IPS DF 6.9 (cell line): ENCODE measurements around the gene PPM1H.

Source experiments
- DNase-seq: peaks from one replicate; pipeline ENCODE4 v3.0.0-alpha.2; 2013; ENCODE audit warnings: low read depth, low spot score
- H3K27ac ChIP-seq: one replicate; pipeline ENCODE4 v1.5.1; 2013; ENCODE audit warnings: low read length, control low read depth
- H3K27me3 ChIP-seq: 2 replicates; pipeline ENCODE4 v1.6.1; 2013; ENCODE audit warnings: mild to moderate bottlenecking, low read length; ENCODE audit not compliant: control insufficient read depth, insufficient read depth
- H3K36me3 ChIP-seq: 2 replicates; pipeline ENCODE4 v1.6.1; 2013; ENCODE audit warnings: low read length; ENCODE audit not compliant: control insufficient read depth, insufficient read depth
- H3K4me1 ChIP-seq: 2 replicates; pipeline ENCODE4 v1.6.1; 2013; ENCODE audit warnings: low read length; ENCODE audit not compliant: control insufficient read depth, insufficient read depth
- H3K4me3 ChIP-seq: 2 replicates; pipeline ENCODE4 v1.5.1; 2013; ENCODE audit warnings: mild to moderate bottlenecking, low read length
- H3K9me3 ChIP-seq: 2 replicates; pipeline ENCODE4 v1.6.1; 2013; ENCODE audit warnings: low read length, inconsistent platforms; ENCODE audit not compliant: control insufficient read depth, insufficient read depth
- WGBS: extraction: QIAGEN DNeasy Blood & Tissue Kit; methylation state at CpG from one replicate; pipeline ENCODE4 v1.1.7; 2013; ENCODE audit warnings: mixed read lengths, missing lambda C conversion rate; ENCODE audit not compliant: insufficient read length, insufficient coverage; 5-methylcytosine and 5-hydroxymethylcytosine counted together

The PPM1H gene

DNA sequence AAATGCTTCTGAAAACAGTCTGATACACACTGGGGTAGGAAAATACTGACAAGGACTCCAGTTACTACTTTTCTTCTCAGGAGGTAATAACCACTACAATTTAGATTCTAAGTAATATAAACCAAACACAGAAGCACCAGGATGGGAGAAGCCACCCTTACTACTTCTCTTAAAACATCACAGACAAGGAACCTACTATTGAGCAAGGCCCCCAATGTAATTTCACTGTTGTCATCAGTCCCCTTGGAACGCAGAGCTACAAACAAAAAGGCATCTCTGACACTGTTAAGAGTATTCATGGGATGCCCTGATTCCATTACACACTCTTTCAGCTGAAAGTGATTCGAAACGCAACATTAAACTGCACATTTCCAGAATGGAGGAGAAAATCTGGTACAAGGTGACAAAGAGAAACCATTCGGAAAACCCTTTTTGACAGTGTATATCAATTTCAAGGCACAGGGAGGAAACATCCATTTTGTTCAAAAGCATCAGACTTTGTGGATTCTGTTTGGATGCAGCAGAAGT lies 185.9 kb downstream of the PPM1H start:
- DNase-seq, result no peak
- WGBS, result no CpG with 5 or more reads among the region's 4 CpGs
- Histone ChIP-seq H3K4me3 (no peak overlapping the region), H3K36me3 (no peaks in the 10 kb centered on the region), H3K9me3 (no peaks in the 10 kb centered on the region), H3K27me3 (no peaks in the 10 kb centered on the region), H3K27ac (no peak overlapping the region), H3K4me1 (no peaks in the 10 kb centered on the region; the same call in 1 of the 2 replicates)

DNA sequence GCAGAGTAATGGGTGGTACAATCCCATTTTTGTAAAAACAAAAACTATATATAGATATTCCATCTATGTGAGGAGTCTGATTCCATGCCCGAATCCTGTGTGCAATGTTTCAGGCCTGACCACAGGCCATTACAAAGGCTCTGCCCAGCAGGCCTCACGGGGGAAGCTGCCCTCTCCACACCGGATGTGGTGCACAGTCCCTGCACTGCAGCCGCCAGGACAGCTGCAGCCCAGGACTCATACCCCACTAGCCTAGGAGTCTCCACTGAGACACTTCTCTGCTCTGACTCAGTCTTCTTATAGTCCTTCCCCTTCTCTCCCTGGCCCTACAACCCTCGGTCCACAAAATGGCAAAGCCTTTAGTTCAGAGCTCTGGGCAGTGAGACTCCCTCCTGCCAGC lies 190.4 kb downstream of the PPM1H start:
- Histone ChIP-seq H3K9me3 (no peaks in the 10 kb centered on the region), H3K27me3 (no peaks in the 10 kb centered on the region), H3K4me3 (no peak overlapping the region), H3K36me3 (no peaks in the 10 kb centered on the region), H3K27ac (no peak overlapping the region), H3K4me1 (no peaks in the 10 kb centered on the region; the same call in 1 of the 2 replicates)
- no CpG with 5 or more reads among the region's 5 CpGs for WGBS
- DNase-seq, result no peak

DNA sequence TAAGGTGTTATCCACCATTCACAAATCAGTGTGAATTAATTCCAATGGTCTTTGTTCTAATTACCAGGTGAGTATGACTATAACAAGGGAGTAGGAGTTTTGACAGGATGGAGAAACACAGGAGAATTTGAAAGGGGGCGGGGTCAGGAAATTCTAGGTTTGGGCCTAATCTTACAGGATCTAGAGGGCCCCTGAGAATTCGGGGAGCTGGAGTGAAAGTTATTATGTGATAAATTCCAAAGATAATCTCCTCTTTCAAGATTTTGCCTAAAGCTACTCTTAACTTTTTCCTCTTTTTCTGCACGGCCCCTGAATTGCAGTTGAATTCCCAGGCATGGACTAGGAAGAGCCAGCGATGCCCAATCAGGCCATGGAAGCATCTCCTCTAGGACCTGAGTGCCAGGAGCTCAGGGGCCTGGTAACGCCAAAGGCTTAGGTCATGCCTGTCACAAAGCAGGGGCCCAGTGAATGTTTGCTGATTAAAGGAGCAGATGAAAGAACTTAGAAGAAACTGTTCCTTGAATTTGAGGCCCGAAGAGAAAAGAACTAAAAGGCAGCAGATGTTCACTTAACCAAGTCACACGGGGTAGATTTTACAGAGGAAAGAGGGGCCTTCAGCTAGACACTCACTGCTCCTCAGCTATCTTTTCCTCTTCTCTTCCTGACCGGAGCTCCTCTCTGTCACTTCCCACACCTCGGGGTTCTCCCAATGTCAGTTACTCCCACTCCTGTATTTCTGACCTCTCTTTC lies 195.5 kb downstream of the PPM1H start:
- no peak for DNase-seq
- Histone ChIP-seq H3K27ac (no peak overlapping the region), H3K36me3 (no peaks in the 10 kb centered on the region), H3K4me1 (peaks cover 2% of the 10 kb centered on the region), H3K27me3 (no peaks in the 10 kb centered on the region), H3K9me3 (no peaks in the 10 kb centered on the region), H3K4me3 (no peak overlapping the region)
- WGBS, result no CpG with 5 or more reads among the region's 9 CpGs

DNA sequence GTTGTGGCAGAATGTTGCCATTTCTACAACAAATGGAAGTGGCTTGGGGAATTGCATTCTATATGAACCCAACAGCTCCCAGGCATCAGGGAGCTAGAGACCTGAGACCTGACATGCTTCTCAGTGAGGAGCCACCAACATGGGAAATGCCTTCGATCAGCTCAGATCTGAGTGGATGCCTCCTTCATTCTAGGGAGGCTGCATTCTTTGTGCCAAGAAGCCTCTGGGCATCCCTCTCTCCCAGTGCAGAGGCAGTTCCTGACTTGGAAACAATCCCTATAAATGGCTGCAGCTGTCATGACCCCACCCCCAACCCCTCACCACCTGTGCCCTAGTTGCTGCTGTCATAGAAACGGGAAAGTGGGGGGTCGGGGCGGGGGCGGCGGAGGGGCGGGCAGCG lies 196.3 kb downstream of the PPM1H start:
- H3K4me3 ChIP-seq, result no peak overlapping the region
- peaks cover 2% of the 10 kb centered on the region for H3K4me1 ChIP-seq
- no CpG with 5 or more reads among the region's 8 CpGs for WGBS
- no peak for DNase-seq
- no peak overlapping the region for H3K27ac ChIP-seq
- H3K36me3 ChIP-seq, result no peaks in the 10 kb centered on the region
- no peaks in the 10 kb centered on the region for H3K9me3 ChIP-seq
- no peaks in the 10 kb centered on the region for H3K27me3 ChIP-seq

DNA sequence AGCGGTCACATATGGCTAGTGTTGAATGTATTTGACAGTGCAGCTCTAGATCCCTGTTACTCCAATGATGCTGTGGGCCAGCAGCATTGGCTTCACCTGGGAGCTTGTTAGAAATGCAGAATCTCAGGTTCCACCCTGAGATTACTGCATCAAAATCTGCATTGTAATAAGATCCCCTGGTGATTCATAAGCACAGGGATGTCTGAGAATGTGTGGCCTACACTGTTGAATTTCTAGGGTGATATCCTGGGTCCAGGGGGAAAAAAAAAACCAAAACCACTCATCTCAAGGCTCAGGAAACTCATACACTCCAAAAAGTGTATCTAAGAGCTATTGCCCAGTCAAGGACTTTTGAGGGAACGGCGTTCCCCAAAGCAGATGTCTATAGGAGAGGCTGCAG lies 196.8 kb downstream of the PPM1H start:
- H3K36me3 ChIP-seq, result no peaks in the 10 kb centered on the region
- no peaks in the 10 kb centered on the region for H3K9me3 ChIP-seq
- no peak overlapping the region for H3K27ac ChIP-seq
- WGBS, result no CpG with 5 or more reads among the region's 3 CpGs
- H3K27me3 ChIP-seq, result no peaks in the 10 kb centered on the region
- DNase-seq, result no peak
- no peak overlapping the region for H3K4me3 ChIP-seq
- peaks cover 2% of the 10 kb centered on the region for H3K4me1 ChIP-seq

DNA sequence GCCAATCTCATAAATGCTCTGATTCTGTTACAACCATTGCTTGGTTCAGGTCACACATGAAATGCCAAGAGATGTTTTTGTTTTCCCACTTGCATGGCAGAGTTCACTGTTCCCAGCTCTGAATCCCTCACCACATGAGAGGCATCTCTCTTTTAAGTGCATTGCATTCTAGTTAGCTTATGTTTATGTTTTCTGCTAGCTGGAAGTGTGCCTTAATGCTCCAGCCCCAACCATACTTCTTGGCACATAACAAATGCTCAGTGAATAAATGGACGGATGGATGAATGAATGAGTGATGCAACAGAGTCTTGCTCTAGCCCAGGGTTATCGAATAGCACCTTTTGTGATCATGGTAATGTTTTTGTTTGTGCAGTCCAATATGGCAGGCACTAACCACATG lies 197.3 kb downstream of the PPM1H start:
- Histone ChIP-seq H3K27ac (no peak overlapping the region), H3K27me3 (no peaks in the 10 kb centered on the region), H3K9me3 (no peaks in the 10 kb centered on the region), H3K4me1 (peaks cover 2% of the 10 kb centered on the region), H3K4me3 (no peak overlapping the region), H3K36me3 (no peaks in the 10 kb centered on the region)
- no peak for DNase-seq
- WGBS, result no CpG with 5 or more reads among the region's 2 CpGs

DNA sequence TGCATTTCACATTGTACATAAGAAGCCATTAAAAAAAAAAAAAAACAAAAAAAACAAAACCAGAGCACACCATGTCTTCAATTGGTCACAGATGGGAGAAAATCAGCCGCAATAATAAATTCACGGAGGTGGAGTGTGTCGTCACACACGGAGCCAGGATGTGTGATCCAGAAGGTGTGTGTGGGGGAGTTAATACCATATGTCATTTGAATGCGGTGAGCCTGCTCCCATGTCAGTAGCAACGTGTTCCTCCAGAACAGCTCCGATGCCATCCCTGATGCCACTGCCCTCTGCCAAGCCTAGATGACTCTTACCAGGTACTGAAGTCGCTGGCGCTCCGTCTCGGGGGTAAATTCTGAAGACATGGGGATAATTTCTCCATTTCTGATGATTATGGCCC lies 197.8 kb downstream of the PPM1H start:
- H3K36me3 ChIP-seq, result no peaks in the 10 kb centered on the region
- H3K27ac ChIP-seq, result no peak overlapping the region
- no peak overlapping the region for H3K4me3 ChIP-seq
- no peak for DNase-seq
- no peaks in the 10 kb centered on the region for H3K27me3 ChIP-seq
- H3K9me3 ChIP-seq, result no peaks in the 10 kb centered on the region
- WGBS, result no CpG with 5 or more reads among the region's 11 CpGs
- H3K4me1 ChIP-seq, result peaks cover 2% of the 10 kb centered on the region

DNA sequence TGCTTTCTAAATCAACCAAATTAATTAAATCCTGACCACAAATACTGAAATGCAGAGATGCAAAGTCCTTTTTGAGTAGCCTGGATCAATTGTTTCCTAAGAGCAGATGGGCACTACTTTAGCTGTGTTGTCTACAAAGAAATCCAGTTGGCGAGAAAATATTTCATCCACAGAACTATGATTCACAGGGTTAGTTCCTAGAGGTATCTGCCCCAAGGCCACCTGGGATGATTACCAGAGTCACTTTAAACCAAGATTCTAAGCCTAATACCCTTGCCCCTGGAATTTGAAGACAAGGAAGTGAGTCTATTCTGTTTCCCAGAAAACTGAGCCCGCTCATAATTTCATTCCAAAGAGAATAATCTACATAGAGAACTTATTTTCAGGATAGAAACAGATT lies 198.4 kb downstream of the PPM1H start:
- H3K36me3 ChIP-seq, result no peaks in the 10 kb centered on the region
- H3K27ac ChIP-seq, result no peak overlapping the region
- no peak overlapping the region for H3K4me3 ChIP-seq
- no peaks in the 10 kb centered on the region for H3K27me3 ChIP-seq
- WGBS, result no CpG with 5 or more reads among the region's 2 CpGs
- H3K9me3 ChIP-seq, result no peaks in the 10 kb centered on the region
- H3K4me1 ChIP-seq, result peaks cover 2% of the 10 kb centered on the region
- no peak for DNase-seq

DNA sequence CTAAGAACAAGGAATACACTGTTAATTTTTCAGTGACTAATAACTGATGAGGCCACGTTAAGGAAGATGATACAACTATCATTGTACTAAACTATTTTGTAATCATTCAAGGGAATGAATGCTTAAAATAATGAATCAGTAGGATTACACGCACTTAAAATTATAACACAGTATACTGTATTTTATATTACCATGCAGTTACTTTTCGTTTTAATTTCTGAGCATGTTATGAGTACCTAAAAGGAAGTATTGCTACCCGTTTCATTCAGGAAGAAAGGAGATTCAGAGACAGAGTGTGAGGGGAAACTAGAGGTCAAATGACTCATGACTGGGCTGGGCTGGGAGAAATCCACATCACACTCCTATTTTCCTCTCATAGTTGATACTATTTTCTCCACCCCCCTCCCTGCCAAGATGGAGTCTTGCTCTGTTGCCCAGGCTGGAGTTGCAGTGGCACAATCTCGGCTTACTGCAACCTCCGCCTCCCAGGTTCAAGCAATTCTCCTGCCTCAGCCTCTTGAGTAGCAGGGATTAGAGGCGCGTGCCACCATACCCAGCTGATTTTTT lies 202.0 kb downstream of the PPM1H start:
- no peak for DNase-seq
- no CpG with 5 or more reads among the region's 8 CpGs for WGBS
- no peaks in the 10 kb centered on the region for H3K27me3 ChIP-seq
- H3K27ac ChIP-seq, result no peak overlapping the region
- peaks cover 6% of the 10 kb centered on the region for H3K4me1 ChIP-seq
- H3K9me3 ChIP-seq, result no peaks in the 10 kb centered on the region
- H3K36me3 ChIP-seq, result no peaks in the 10 kb centered on the region
- H3K4me3 ChIP-seq, result no peak overlapping the region

DNA sequence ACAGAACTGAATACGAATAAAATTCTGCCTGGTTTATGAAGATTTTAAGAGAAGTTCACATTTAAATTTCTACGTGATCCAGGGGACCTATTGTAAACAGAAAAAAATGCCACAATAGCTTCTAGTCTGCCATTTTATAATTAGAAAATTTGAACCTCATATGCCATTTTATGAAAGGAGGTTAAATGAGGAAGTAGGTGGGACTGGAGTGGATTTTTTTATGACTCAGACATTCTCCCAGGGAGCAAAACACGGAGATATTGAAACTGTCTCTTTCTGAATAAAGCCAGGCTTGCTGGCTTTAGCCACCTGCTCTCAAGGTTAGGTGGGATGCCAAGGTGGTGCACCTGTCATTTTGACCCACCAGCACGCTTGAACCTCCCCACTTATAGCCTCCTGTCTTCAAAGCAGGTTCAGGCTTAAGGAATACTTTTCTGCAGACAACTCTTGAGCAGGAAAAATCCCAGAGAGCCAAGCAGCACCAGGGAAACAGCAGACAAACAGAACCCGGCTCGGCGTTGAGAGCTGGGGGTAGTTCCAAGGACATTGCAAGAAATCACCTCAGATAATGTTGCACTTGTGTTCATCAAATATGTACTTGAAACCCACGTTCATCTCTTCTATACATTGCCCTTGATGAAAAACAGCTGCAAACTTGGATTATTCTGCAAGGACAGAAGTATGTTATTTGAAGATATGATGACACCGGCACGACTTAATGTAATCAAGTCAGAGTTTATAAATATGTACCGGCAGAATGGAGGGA lies 203.7 kb downstream of the PPM1H start:
- Histone ChIP-seq H3K4me1 (peaks cover 6% of the 10 kb centered on the region), H3K9me3 (no peaks in the 10 kb centered on the region), H3K27me3 (no peaks in the 10 kb centered on the region), H3K36me3 (no peaks in the 10 kb centered on the region), H3K27ac (no peak overlapping the region), H3K4me3 (no peak overlapping the region)
- DNase-seq, result no peak
- WGBS, result no CpG with 5 or more reads among the region's 11 CpGs
